HCT116 (cell line): ENCODE results near the gene ERLIN1.

Experiments used
- ATF3 ChIP-seq: IDR thresholded peaks from 2 replicates; pipeline ENCODE4 v1.6.1; 2012
- CTCF ChIP-seq, 3 experiments: fragments of 200-600 bp in 1 of 3; sonication (generic) in 1 of 3; IDR thresholded peaks in 2 of 3; conservative IDR thresholded peaks in 1 of 3; 2 replicates each; pipeline ENCODE4 v1.5.1; 2012 to 2017; ENCODE audit warnings: low read depth in 2 of 3, low read length in 2 of 3, antibody characterized with exemption in 1 of 3, borderline replicate concordance in 1 of 3, control low read depth in 1 of 3, mild to moderate bottlenecking in 1 of 3, mixed read lengths in 1 of 3, mixed run types in 1 of 3, moderate library complexity in 1 of 3; ENCODE audit not compliant: insufficient read depth in 1 of 3
- EZH2 ChIP-seq: fragments of 200-600 bp; sonication (generic); IDR thresholded peaks from 2 replicates; pipeline ENCODE4 v1.6.1; 2017; ENCODE audit warnings: antibody characterized with exemption, mixed run types
- EZH2phosphoT487 ChIP-seq: fragments of 200-600 bp; IDR thresholded peaks from 2 replicates; pipeline ENCODE4 v1.6.1; 2018; ENCODE audit warnings: antibody characterized with exemption, borderline replicate concordance
- POLR2A ChIP-seq: IDR thresholded peaks from 2 replicates; pipeline ENCODE4 v1.7.0; 2011; ENCODE audit warnings: borderline replicate concordance; ENCODE audit not compliant: insufficient read depth, insufficient read length; ENCODE audit errors: extremely low read depth
- POLR2AphosphoS5 ChIP-seq: IDR thresholded peaks from 2 replicates; pipeline ENCODE4 v1.6.1; 2011; ENCODE audit warnings: mild to moderate bottlenecking, low read depth, low read length, moderate library complexity
- REST ChIP-seq: IDR thresholded peaks from 2 replicates; pipeline ENCODE4 v1.6.1; 2012; ENCODE audit warnings: low read depth
- SIN3A ChIP-seq: IDR thresholded peaks from 2 replicates; pipeline ENCODE4 v1.6.1; 2012; ENCODE audit warnings: low read depth
- SP1 ChIP-seq: IDR thresholded peaks from 2 replicates; pipeline ENCODE4 v1.6.1; 2012; ENCODE audit warnings: low read depth
- YY1 ChIP-seq: IDR thresholded peaks from 2 replicates; pipeline ENCODE4 v1.6.1; 2011; ENCODE audit warnings: low read length, low read depth, moderate library complexity, mild to moderate bottlenecking; ENCODE audit not compliant: insufficient replicate concordance; ENCODE audit errors: extremely low read depth
- TF ChIP-seq, protein P1 (sequence below): IDR thresholded peaks from 2 replicates; pipeline ENCODE4 v1.6.1; 2012

GRCh38 chr10:100128951-100129350 is 56.9 kb downstream of the ERLIN1 start:
- no peak for TF ChIP-seq POLR2A
- TF ChIP-seq EZH2phosphoT487: no peak
- no peak for TF ChIP-seq CTCF (IDR thresholded peaks at IDR 0.05 in 2 of 3, conservative IDR thresholded peaks at IDR 0.05 in 1 of 3; ENCODE audit: borderline replicate concordance in 1 of 3, insufficient read depth in 1 of 3, low read depth in 2 of 3, low read length in 2 of 3)
- no peak for TF ChIP-seq ATF3
- TF ChIP-seq, protein P1, sequence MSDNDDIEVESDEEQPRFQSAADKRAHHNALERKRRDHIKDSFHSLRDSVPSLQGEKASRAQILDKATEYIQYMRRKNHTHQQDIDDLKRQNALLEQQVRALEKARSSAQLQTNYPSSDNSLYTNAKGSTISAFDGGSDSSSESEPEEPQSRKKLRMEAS: no peak
- TF ChIP-seq SIN3A: no peak
- no peak for TF ChIP-seq SP1
- TF ChIP-seq YY1: no peak
- no peak for TF ChIP-seq EZH2
- TF ChIP-seq REST: no peak
- TF ChIP-seq POLR2AphosphoS5: no peak
